ENCODE measurements around the gene CAMTA1. TPM values are rescaled to one million over a fixed set of nuclear protein-coding genes. Genes with fewer than 3 reads are reported as not detected.

Gene CAMTA1
- total RNA-seq, 3 donors from 2014 or later = 73.4 to 114 (median 82.6) TPM

- no peak for DNase-seq
- intact Hi-C loops (cut with DNase I, micrococcal nuclease) = no loop called here
- no peaks in the 10 kb centered on the region for H3K4me1 ChIP-seq (ENCODE audit: low read depth)
- TF ChIP-seq CTCF (IDR thresholded peaks at IDR 0.05) = no peak
- H3K4me3 ChIP-seq = no peak overlapping the region
- ATAC-seq = no peak
- H3K9me3 ChIP-seq = no peaks in the 10 kb centered on the region
- H3K36me3 ChIP-seq (ENCODE audit: low read depth) = no peaks in the 10 kb centered on the region
Observed at GRCh38 chr1:7527733-7528045, 742.4 kb downstream of the CAMTA1 start.

- DNase-seq (peak in 1 of 3 donors; percentile 8), ATAC-seq (no peak)
- Histone ChIP-seq H3K9me3 (no peaks in the 10 kb centered on the region), H3K4me1 (ENCODE audit: low read depth) (no peaks in the 10 kb centered on the region), H3K4me3 (no peak overlapping the region), H3K36me3 (ENCODE audit: low read depth) (no peaks in the 10 kb centered on the region)
- intact Hi-C loops (cut with DNase I, micrococcal nuclease) = no loop called here
- TF ChIP-seq CTCF (IDR thresholded peaks at IDR 0.05) = no peak
Observed at GRCh38 chr1:7528386-7529198, 743.3 kb downstream of the CAMTA1 start.

- no peak for ATAC-seq
- Histone ChIP-seq H3K4me1 (ENCODE audit: low read depth) (no peaks in the 10 kb centered on the region), H3K36me3 (ENCODE audit: low read depth) (no peaks in the 10 kb centered on the region), H3K4me3 (no peak overlapping the region), H3K9me3 (no peaks in the 10 kb centered on the region)
- no peak for TF ChIP-seq CTCF (IDR thresholded peaks at IDR 0.05)
- DNase-seq = peak in 1 of 3 donors; percentile 10
- intact Hi-C loops (cut with DNase I, micrococcal nuclease) = no loop called here
Observed at GRCh38 chr1:7529917-7530316, 744.7 kb downstream of the CAMTA1 start.

GRCh38 chr1:7531562-7532340, 746.5 kb downstream of the CAMTA1 start:
- intact Hi-C loops (cut with DNase I, micrococcal nuclease) = no loop called here
- Histone ChIP-seq H3K36me3 (ENCODE audit: low read depth) (no peaks in the 10 kb centered on the region), H3K4me3 (no peak overlapping the region), H3K4me1 (ENCODE audit: low read depth) (no peaks in the 10 kb centered on the region), H3K9me3 (no peaks in the 10 kb centered on the region)
- TF ChIP-seq CTCF (IDR thresholded peaks at IDR 0.05) = no peak
- DNase-seq (peak in 1 of 3 donors; percentile 4), ATAC-seq (no peak)

GRCh38 chr1:7533006-7533405, 747.8 kb downstream of the CAMTA1 start:
- no peak for ATAC-seq
- Histone ChIP-seq H3K9me3 (no peaks in the 10 kb centered on the region), H3K4me3 (no peak overlapping the region), H3K36me3 (ENCODE audit: low read depth) (no peaks in the 10 kb centered on the region), H3K4me1 (ENCODE audit: low read depth) (no peaks in the 10 kb centered on the region)
- no peak for TF ChIP-seq CTCF (IDR thresholded peaks at IDR 0.05)
- intact Hi-C loops (cut with DNase I, micrococcal nuclease) = no loop called here
- peak in 1 of 3 donors; percentile 5 for DNase-seq

All from mucosa of descending colon (tissue), 3 donors.